ENCODE results near the gene SNUPN.
"Not testable (repeated sequence)": the region's sequence is repeated elsewhere in the genome, so short reads cannot be mapped to it uniquely, and the experiment has no call there.

Gene SNUPN

GRCh38 chr15:75584121-75584520 is 41.4 kb downstream of the SNUPN start:
- Histone ChIP-seq H2AK5ac (ENCODE audit: low read length) (no peak overlapping the region), H4K8ac (ENCODE audit: low read depth, low read length) (no peak overlapping the region), H3K4me3 (ENCODE audit: low read length) (no peak overlapping the region), H3K23ac (ENCODE audit: low read length) (no peak overlapping the region), H3K27me3 (ENCODE audit: insufficient read depth, low read length, poor library complexity) (no peaks in the 10 kb centered on the region), H3K4ac (ENCODE audit: low read depth, low read length) (no peak overlapping the region), H3K4me1 (ENCODE audit: control insufficient read depth, low read depth, low read length) (peaks cover 4% of the 10 kb centered on the region), H4K5ac (ENCODE audit: low read length) (no peak overlapping the region), H2BK15ac (replicated peaks; ENCODE audit: low read depth) (no peak overlapping the region), H3K4me2 (ENCODE audit: low read length) (no peak overlapping the region), H3K79me1 (ENCODE audit: low read length) (no peaks in the 10 kb centered on the region), H3K9ac (ENCODE audit: low read length) (no peak overlapping the region), H2BK5ac (ENCODE audit: low read length) (no peak overlapping the region), H3K27ac (ENCODE audit: low read depth, low read length) (no peak overlapping the region), H3K18ac (ENCODE audit: low read length) (no peak overlapping the region), H3K36me3 (ENCODE audit: control insufficient read depth, insufficient read depth, low read length) (no peaks in the 10 kb centered on the region), H3K79me2 (ENCODE audit: control insufficient read depth, insufficient read depth, low read length) (no peaks in the 10 kb centered on the region), H3K56ac (ENCODE audit: low read length) (no peak overlapping the region), H2BK120ac (ENCODE audit: low read depth, low read length) (no peak overlapping the region)
- no CpG with 5 or more reads among the region's 4 CpGs for WGBS (ENCODE audit: extremely low coverage, insufficient coverage, low lambda C conversion rate)
- DNase-seq, result no peak

DNA sequence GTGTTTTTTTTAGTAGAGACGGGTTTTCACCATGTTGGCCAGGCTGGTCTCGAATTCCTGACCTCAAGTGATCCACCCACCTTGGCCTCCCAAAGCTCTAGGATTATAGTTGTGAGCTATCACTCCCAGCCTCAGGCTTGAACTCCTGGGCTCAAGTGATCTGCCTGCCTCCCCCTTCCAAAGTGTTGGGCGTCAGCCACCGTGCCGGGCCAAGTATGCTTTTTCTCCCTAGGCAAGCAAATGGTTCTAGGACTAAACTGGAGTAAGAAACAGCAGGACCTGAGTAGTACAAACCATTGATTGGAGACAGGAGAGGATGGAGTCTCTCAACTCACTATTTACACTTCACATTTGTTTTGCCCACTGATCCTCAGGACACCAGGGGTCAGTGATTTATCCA is 41.8 kb downstream of the SNUPN start:
- no peak overlapping the region for H3K4me3 ChIP-seq (ENCODE audit: low read length)
- no peak overlapping the region for H3K4ac ChIP-seq (ENCODE audit: low read depth, low read length)
- H3K27ac ChIP-seq (ENCODE audit: low read depth, low read length), result no peak overlapping the region
- H2BK15ac ChIP-seq (replicated peaks; ENCODE audit: low read depth), result no peak overlapping the region
- H3K79me2 ChIP-seq (ENCODE audit: control insufficient read depth, insufficient read depth, low read length), result no peaks in the 10 kb centered on the region
- no peak overlapping the region for H3K18ac ChIP-seq (ENCODE audit: low read length)
- no peaks in the 10 kb centered on the region for H3K79me1 ChIP-seq (ENCODE audit: low read length)
- WGBS (ENCODE audit: extremely low coverage, insufficient coverage, low lambda C conversion rate), result no CpG with 5 or more reads among the region's 5 CpGs
- no peak for DNase-seq
- peak overlapping the region; percentile 25 for H3K56ac ChIP-seq (ENCODE audit: low read length)
- H3K4me2 ChIP-seq (ENCODE audit: low read length), result no peak overlapping the region
- no peak overlapping the region for H2AK5ac ChIP-seq (ENCODE audit: low read length)
- no peak overlapping the region for H4K8ac ChIP-seq (ENCODE audit: low read depth, low read length)
- H3K23ac ChIP-seq (ENCODE audit: low read length), result no peak overlapping the region
- H3K27me3 ChIP-seq (ENCODE audit: insufficient read depth, low read length, poor library complexity), result no peaks in the 10 kb centered on the region
- H2BK120ac ChIP-seq (ENCODE audit: low read depth, low read length), result no peak overlapping the region
- H3K9ac ChIP-seq (ENCODE audit: low read length), result no peak overlapping the region
- H3K36me3 ChIP-seq (ENCODE audit: control insufficient read depth, insufficient read depth, low read length), result no peaks in the 10 kb centered on the region
- peaks cover 4% of the 10 kb centered on the region for H3K4me1 ChIP-seq (ENCODE audit: control insufficient read depth, low read depth, low read length)
- no peak overlapping the region for H4K5ac ChIP-seq (ENCODE audit: low read length)
- H2BK5ac ChIP-seq (ENCODE audit: low read length), result no peak overlapping the region

GRCh38 chr15:75582943-75583342 is 42.6 kb downstream of the SNUPN start:
- no CpG with 5 or more reads among the region's 5 CpGs for WGBS (ENCODE audit: extremely low coverage, insufficient coverage, low lambda C conversion rate)
- not testable (repeated sequence) for H2BK5ac ChIP-seq (ENCODE audit: low read length)

DNA sequence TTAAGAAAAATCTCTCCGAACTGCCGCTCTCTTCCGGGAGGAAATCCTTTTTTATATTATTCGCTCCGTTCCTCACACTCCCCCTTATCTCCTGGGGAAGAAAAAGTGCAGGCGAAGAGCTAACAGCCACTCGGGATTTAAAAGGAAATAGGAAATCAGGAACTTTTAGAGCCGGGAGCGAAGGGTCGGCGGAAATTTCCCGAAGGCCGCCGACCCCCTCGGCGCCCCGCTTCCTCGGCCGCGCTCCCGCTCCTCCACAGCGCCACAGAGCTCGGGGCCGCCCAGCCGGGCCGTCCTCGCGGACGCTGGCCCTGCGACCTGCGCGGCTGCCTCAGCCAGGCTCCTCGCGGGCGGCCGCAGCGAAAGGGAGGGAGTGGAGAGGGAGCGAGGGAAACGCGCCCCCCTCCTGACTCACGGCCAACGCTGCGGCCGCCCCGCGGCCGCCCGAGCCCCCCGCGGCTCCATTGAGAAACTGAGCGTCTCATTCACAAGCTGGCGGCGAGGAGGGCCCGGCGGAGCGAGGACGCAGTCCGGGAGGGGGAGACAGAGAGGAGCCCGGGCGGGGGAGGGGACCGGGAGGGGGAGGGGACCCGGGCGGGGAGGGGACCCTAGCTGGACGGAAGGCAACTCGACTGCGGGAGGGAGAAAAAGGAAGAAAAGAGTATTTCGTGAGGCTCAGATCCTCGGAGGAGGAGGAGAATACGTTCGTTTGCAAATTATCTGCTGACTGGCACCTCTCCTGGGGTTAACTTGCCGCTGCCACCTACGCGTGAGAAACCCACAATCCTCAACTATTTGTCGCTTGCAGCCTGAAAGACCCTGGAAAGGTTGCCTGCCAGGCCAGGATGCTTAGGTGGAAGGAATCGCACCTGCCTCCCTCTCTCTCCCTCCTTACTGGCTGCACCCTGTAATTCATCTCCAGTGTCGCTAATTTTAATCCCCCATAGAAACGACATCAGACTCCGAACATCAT is 46.3 kb downstream of the SNUPN start, which contains the start of gene PTPN9:
PTPN9 (minus strand) TSS at position 368 of the 973 bp plus-strand sequence. CDS start 539 bp downstream, outside the sequence.
- Histone ChIP-seq H3K23ac (ENCODE audit: low read length) (peak within 1 kb of the TSS; percentile 3), H3K79me2 (ENCODE audit: control insufficient read depth, insufficient read depth, low read length) (peaks cover 31% of the 10 kb centered on the region)
- DNase-seq, result peak; percentile 95

More at GRCh38 chr15:75582943-75583342, 42.6 kb downstream of the SNUPN start:
- not testable (repeated sequence) for H3K27ac ChIP-seq (ENCODE audit: low read depth, low read length); H4K5ac ChIP-seq (ENCODE audit: low read length); H2AK5ac ChIP-seq (ENCODE audit: low read length); H2BK120ac ChIP-seq (ENCODE audit: low read depth, low read length); H3K9ac ChIP-seq (ENCODE audit: low read length); DNase-seq; H3K56ac ChIP-seq (ENCODE audit: low read length); H3K36me3 ChIP-seq (ENCODE audit: control insufficient read depth, insufficient read depth, low read length); H3K79me2 ChIP-seq (ENCODE audit: control insufficient read depth, insufficient read depth, low read length); H2BK15ac ChIP-seq (replicated peaks; ENCODE audit: low read depth); H3K4me1 ChIP-seq (ENCODE audit: control insufficient read depth, low read depth, low read length); H4K8ac ChIP-seq (ENCODE audit: low read depth, low read length); H3K4me2 ChIP-seq (ENCODE audit: low read length); H3K4me3 ChIP-seq (ENCODE audit: low read length); H3K4ac ChIP-seq (ENCODE audit: low read depth, low read length); H3K27me3 ChIP-seq (ENCODE audit: insufficient read depth, low read length, poor library complexity); H3K23ac ChIP-seq (ENCODE audit: low read length); H3K18ac ChIP-seq (ENCODE audit: low read length); H3K79me1 ChIP-seq (ENCODE audit: low read length)

DNA sequence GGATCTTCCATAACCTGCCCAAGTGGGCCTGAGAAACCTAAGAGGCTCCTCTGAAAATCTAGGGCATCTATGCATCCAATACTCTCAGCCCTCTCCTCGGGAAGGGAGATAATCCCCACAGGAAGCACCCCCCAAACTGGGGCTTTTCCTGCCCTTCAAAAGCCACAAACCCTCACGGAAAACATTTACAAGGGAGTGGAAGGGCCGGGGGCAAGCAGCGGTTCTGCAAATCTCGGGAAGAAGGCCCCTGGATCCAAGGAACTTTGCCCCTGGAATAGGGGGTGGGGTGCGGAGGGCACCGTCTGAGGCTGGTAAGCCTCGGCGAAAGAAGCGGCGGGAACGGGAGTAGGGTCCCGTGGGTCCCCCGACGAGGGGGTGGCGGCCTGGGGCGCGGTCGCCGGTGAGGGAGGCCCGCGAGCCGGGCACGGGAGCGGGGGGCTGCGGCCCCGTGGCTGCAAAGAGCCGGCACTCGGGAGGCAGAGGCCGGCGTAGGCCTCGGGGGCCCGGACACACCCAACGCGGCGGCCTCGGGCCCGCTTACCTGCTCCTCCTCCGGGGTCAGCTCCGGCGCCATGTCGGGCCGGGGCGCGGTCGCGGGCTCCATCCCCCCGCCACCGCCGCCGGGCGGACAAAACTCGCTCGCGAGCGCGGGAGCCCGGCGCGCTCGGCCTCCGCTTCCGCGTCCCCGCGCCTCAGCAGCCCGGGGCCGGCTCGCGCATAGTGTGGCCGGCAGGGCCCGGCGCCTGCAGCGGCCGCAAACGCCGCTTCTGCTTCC is 47.2 kb downstream of the SNUPN start:
- peak overlapping the region; percentile 94 for H2BK120ac ChIP-seq (ENCODE audit: low read depth, low read length)
- no CpG with 5 or more reads among the region's 77 CpGs for WGBS (ENCODE audit: extremely low coverage, insufficient coverage, low lambda C conversion rate)
- H3K36me3 ChIP-seq (ENCODE audit: control insufficient read depth, insufficient read depth, low read length), result no peaks in the 10 kb centered on the region
- H3K4ac ChIP-seq (ENCODE audit: low read depth, low read length), result peak overlapping the region; percentile 99
- H4K5ac ChIP-seq (ENCODE audit: low read length), result no peak overlapping the region
- peak overlapping the region; percentile 93 for H2BK15ac ChIP-seq (replicated peaks; ENCODE audit: low read depth)
- H3K4me3 ChIP-seq (ENCODE audit: low read length), result peak overlapping the region; percentile 97
- peak; percentile 19 for DNase-seq
- H4K8ac ChIP-seq (ENCODE audit: low read depth, low read length), result peak overlapping the region; percentile 100
- H3K27ac ChIP-seq (ENCODE audit: low read depth, low read length), result peak overlapping the region; percentile 99
- H3K79me2 ChIP-seq (ENCODE audit: control insufficient read depth, insufficient read depth, low read length), result peaks cover 40% of the 10 kb centered on the region
- peak overlapping the region; percentile 82 for H3K4me2 ChIP-seq (ENCODE audit: low read length)
- H3K4me1 ChIP-seq (ENCODE audit: control insufficient read depth, low read depth, low read length), result peaks cover 9% of the 10 kb centered on the region
- peak overlapping the region; percentile 99 for H3K18ac ChIP-seq (ENCODE audit: low read length)
- H3K27me3 ChIP-seq (ENCODE audit: insufficient read depth, low read length, poor library complexity), result no peaks in the 10 kb centered on the region
- H3K79me1 ChIP-seq (ENCODE audit: low read length), result peaks cover 2% of the 10 kb centered on the region
- peak overlapping the region; percentile 55 for H2BK5ac ChIP-seq (ENCODE audit: low read length)
- H3K56ac ChIP-seq (ENCODE audit: low read length), result peak overlapping the region; percentile 87
- peak overlapping the region; percentile 1 for H3K23ac ChIP-seq (ENCODE audit: low read length)
- peak overlapping the region; percentile 45 for H2AK5ac ChIP-seq (ENCODE audit: low read length)
- H3K9ac ChIP-seq (ENCODE audit: low read length), result peak overlapping the region; percentile 98

More for the DNA sequence above, 46.3 kb downstream of the SNUPN start, which contains the start of gene PTPN9:
- Histone ChIP-seq H2BK5ac (ENCODE audit: low read length) (peak within 1 kb of the TSS; percentile 61), H3K36me3 (ENCODE audit: control insufficient read depth, insufficient read depth, low read length) (no peaks in the 10 kb centered on the region), H4K8ac (ENCODE audit: low read depth, low read length) (peak within 1 kb of the TSS; percentile 100), H3K27ac (ENCODE audit: low read depth, low read length) (peak within 1 kb of the TSS; percentile 99), H3K56ac (ENCODE audit: low read length) (peak within 1 kb of the TSS; percentile 87), H3K4me1 (ENCODE audit: control insufficient read depth, low read depth, low read length) (peaks cover 6% of the 10 kb centered on the region), H4K5ac (ENCODE audit: low read length) (no peak within 1 kb of the TSS), H3K18ac (ENCODE audit: low read length) (peak within 1 kb of the TSS; percentile 99), H2AK5ac (ENCODE audit: low read length) (peak within 1 kb of the TSS; percentile 45), H3K27me3 (ENCODE audit: insufficient read depth, low read length, poor library complexity) (no peaks in the 10 kb centered on the region), H2BK15ac (replicated peaks; ENCODE audit: low read depth) (peak within 1 kb of the TSS; percentile 93), H3K79me1 (ENCODE audit: low read length) (peaks cover 1% of the 10 kb centered on the region), H2BK120ac (ENCODE audit: low read depth, low read length) (peak within 1 kb of the TSS; percentile 94), H3K4me2 (ENCODE audit: low read length) (peak within 1 kb of the TSS; percentile 82), H3K4ac (ENCODE audit: low read depth, low read length) (peak within 1 kb of the TSS; percentile 99), H3K4me3 (ENCODE audit: low read length) (peak within 1 kb of the TSS; percentile 97), H3K9ac (ENCODE audit: low read length) (peak within 1 kb of the TSS; percentile 98)
- no CpG with 5 or more reads among the region's 78 CpGs for WGBS (ENCODE audit: extremely low coverage, insufficient coverage, low lambda C conversion rate)
